Ammon's horn (tissue), 1 donor: ENCODE results near the gene FLII.
A peak's percentile ranks its signal among the peaks of the same experiment; 100 is the strongest.

Experiments used
- DNase-seq: peaks from one replicate; pipeline ENCODE4 v3.0.0-alpha.2; 2016; ENCODE audit warnings: low spot score

The FLII gene

DNA sequence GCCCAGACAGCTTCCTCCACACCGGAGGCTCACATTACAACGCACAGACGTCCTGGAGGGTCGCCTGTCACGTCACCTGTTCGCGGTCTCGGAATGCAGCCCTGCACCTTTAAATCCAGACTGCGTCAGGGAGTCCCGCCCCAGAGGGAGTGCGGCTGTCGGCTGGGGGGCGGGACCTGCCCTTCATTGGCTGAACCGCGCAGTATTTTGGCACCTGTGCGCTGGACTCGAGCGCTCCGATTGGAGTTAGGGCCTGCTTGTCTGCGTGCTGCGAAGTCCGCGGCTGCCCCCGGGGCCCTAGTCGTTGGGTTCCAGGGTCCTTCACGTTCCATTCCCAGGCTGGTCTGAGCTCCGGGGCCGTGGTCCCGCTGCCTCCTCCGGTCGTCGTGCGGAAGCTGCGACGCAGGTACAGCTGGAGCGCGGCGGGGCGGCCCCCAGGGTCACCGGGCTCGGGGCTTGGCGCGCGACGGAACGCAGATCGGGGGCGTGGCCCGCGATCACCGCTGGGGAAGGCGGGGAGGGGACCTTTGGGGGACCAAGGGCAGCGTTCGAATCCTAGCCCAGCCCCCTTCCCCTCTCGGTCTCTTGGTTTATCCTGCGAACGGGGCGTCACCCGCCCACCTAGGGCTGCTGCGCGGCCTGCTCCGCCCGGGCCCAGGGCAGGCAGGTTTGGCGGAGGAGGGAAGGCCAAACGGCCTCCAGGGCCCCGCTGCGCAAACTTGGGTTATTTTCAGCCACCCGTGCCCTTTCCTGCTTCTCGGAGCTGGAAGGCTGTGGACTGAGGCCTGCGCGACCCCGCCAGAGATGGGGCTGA, 2.0 kb upstream of the FLII start, which contains the start of gene MIEF2:
Gene MIEF2, plus strand, starts transcription at position 331 of the 814 bp plus-strand sequence. CDS start 2,059 bp downstream, outside the sequence.
- peak; percentile 98 for DNase-seq

DNA sequence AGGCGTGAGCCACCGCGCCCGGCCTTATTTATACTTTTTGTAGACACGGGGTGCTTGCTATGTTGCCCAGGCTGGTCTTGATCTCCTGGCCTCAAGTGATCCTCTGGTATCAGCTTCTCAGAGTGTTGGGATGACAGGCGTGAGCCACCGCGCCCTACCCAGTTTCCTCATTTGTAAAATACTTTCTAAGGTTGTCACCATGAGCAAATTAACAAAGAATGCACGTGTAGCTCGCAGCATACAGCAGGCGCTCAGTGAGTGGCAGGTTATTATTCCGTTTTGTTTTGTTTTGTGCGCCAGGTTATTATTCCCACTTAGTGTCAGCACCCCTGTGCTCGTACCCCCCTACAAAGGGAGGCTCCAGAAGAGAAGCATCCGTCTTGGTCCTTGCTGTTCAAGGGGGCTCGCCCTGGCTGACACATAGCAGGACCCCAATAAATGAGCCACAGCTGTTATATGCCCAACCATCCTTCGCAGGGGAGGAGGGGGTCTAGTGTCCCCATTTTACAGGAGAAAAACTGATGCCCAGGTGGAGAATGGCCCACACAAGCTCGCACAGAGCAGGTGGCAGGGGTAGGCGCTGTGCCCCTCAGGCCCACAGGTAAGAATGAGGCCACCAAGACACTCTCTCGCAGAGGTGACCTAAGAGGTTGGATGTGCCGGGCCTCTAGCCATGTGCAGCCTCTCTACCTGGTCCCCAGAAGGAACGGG, 1.2 kb upstream of the FLII start:
- no peak for DNase-seq

DNA sequence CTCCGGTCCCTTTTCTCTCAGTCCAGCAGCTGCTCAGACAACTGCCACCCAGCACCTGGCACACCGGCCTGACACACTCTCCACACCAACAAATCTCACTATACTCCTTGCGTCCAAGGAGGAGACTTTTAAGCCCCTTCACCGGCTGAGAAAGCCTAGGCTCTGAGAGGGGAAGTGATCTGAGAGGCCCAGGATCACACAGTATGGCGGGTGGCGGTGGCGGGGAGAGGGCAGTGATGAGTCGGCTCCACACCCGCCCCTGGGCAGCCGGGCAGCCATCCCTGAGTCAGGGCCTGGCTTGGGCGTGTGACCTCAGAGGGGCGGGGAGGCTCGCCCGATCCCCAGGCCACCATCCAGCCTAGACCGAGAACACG, 569 bp downstream of the FLII start:
- peak; percentile 75 for DNase-seq

DNA sequence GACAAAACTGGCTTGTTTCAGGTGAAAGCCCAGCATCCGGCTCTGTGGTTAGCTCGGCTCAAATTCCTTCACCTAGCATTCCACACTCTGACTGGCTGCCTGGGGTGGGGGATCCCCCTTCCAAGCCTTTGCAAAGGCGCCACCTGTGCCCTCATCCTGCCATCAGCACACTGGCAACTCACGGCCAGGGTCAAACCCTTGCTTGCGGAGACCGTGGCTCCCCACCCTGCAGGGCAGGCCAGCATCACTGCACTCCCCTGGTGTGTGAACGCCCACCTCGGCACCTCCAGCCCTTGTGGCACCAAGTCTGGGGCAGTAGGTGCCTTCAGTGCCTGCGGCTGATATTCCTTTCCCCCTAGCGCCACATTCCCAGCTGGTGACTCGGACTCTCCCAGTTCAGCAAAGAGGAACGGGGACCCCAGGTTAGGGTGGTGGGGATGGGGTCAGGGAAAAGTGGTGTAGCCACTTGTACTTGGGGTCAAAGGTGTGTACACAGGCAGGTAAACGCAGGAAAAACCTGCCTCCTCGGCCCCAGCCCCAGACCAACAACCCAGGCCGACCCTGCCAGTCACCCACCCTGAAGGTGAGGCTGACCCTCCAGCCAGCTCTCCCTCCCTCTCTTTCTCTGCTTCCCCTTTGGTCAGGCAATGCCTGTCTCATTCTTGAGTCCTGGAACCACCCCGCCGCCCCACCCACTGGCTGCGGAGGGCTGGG, 1.1 kb downstream of the FLII start:
- DNase-seq, result peak; percentile 47

DNA sequence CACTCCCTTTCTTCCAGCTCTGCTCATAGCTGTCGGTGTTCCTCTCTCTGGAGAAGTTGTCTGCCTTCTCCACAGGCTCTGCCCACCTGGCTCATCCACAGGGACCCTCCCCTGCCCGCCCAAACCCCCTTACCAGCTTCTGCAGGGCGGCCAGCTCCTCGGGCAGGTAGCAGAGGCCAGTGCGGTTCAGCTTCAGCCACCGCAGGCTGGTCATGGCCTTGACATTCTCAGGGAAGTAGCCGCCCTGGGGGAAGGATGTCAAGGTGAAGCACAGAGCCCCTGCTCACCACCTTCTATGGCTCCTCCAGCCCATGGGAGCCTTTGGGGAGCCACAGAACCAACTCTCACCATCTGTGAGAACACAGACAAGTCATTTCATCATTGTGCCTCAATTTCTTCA, 1.8 kb downstream of the FLII start:
- DNase-seq, result no peak

DNA sequence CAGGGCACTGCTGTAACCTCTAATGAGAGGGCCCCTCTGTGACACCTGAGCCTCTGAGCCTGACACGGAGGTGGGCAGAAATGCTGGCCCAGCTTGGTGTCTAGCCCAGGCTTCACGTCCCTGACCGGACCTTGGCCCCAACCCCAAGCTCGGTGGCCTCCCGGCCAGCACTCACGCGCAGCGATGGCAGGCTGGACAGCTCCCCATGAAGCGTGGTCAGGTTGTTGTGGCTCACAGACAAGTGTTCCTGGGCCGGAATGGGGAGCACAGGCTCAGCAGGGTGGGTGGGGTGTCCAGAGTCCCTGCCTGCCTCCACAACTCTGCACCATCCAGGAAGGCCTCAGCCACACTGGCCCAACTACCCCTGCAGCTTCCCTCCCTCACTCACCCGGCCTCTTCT, 2.2 kb downstream of the FLII start:
- DNase-seq, result no peak

DNA sequence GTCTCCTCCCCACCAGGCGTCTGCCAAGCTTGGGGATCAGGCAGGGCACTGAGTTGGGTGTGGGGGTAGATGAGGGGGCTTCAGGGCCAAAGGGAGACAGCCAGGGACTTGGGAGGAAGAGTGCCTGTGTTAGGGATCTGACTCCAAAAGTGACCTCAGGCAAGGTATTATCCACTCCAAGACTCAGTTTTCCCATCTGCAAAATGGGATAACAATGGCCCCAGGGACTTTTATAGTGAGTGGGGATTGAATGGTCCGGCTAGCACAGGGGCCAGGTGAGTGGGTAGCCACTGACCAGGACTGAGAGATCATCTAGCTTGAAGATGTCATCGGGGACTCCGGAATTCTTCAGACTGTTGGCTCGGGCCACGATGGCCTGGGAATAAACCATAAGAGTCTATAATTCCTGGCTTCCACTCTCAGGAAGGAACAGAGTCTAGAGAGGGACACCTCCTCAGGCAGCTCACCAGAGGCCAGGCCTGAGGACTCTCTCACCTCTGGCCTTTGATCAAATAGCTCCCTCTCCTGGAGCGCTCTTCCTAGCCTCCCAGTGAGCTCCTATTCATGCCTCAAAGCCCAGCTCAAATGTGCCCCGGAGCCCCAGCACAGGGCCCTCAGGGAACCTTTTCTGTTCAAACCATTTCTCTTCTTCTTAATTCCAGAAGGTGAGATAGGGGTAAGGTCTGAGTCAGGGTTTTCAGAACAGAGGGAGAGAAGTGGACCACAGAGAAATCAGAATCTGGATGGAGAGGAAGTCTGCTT, 3.5 kb downstream of the FLII start:
- no peak for DNase-seq

DNA sequence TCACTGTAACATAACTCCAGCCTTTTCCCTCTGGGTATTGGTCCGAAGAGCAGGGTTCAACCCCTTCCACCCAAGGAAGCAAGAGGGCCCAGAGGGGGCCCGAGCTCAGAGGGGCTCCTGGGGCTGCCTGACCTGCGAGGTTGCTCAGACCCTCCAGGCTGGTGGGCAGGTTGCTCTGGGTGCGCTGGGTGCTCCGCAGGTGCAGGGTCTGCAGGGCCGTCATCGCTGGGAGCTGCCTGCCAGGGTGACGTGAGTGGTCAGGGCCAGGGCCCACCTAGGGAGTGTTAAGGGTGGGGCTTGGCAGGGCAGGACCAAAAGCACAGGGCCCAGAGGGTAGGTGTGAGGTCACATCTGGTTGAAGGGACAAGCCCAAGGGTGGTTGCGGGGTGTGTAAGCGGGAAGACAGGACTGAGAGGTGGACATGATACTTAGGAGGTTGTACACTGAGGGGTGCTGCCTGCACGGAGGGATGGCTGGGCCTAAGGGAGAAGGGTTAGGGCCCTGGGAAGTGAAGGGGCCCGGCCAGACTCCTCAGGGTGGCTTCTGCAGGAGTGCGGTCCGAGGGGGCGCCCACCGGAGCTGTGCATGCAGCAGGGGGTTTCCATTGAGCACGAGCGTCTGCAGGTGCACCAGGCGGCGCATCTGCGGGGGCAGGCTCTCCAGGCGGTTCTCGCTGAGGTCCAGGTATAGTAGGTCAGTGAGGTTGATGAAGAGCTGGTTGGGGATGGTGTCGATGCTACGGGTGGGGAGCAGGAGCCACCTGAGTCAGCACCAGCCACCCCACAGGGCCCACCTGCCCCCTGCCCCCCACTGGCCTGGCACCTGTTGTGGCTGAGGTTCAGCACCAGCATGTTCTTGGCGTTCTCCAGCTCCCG, 4.4 kb downstream of the FLII start:
- DNase-seq, result no peak

DNA sequence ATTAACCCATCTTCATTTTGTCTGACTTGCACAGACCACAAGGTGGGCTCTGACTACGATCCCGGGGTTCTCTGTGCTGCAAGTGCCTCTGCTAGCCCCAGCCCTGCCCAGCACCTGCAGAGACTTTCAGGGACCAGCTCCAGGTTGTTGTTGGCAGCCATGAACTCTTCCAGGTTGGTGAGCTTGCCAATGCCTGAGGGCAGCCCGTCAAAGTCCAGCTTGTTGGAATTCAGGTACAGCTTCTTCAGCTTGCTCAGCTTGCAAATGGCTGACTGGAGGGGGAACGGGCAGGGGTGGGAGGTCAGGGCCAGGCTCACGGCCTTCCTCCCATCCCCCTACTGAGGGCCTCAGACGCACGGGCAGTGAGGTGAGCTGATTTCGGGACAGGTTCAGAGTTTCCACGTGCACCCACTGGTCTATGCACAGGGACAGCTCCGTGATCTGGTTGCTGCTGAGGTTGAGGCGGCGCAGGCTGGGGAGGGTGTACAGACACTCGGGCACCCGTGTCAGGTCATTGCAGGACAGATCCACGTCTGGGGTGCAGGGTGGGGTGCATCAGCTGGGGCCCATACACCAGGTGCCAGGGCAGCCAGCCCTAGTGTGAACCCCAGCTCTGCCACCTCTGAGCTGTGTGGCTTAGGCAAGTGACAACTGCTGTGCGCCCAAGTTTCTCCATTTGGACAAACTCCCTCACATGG, 5.2 kb downstream of the FLII start:
- no peak for DNase-seq

DNA sequence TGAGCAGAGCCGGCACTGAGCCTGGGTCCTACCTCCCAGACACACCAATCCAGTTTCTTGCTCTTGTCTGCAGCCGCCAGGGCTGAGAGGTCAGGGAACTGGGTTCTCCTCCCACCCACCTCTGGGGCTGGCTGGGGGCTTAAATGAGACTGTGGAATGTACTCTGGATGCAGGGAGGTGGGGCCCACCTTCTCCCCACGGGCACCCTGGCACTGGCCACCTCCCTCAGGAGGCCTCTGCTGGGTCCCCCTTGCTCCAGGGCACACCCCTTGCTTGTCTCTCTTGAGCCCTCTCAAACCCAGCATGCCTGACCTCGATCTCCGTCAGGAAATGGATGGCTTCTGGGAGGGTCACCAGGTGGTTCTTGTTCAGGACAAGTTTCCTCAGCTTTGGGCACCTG, 6.4 kb downstream of the FLII start:
- no peak for DNase-seq

DNA sequence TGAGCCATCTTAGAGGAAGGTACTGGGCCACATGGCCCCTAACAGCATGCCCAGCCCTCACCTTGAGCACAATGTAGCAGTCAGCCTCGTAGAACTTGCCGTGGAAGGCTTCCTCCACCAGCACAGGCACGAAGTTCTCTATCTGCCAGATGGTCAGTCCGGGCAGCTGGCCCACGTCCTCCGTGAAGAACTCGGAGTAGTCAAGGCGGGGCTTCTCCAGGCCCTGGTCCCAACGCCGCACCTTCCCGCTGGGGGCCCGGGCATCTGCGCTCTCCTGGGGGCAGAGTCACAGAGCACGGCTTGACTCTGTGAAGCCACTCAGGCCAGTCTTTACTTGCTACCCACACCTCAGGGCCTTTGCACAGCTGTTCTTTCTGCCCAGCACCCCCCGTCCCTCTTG, 7.3 kb downstream of the FLII start:
- DNase-seq, result no peak

DNA sequence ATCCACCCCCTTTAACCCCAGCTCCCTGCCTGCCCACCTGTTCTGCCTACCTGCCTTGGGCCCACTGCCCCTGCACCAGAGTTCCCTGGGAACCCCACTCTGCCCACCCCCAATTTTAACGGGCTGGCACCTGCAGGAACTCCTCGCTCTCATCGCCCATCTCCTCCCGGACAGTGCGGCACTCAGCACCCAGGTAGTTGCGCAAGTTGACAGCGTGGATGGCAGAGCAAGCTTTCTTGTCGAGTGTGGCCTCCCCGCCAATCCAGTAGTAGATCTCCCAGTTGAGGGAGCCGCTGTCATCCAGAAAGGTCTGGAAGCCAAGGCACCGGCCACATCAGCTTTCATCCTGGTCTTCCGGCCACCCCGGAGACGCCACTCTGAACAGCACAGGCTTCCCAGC, 7.8 kb downstream of the FLII start:
- DNase-seq, result no peak

DNA sequence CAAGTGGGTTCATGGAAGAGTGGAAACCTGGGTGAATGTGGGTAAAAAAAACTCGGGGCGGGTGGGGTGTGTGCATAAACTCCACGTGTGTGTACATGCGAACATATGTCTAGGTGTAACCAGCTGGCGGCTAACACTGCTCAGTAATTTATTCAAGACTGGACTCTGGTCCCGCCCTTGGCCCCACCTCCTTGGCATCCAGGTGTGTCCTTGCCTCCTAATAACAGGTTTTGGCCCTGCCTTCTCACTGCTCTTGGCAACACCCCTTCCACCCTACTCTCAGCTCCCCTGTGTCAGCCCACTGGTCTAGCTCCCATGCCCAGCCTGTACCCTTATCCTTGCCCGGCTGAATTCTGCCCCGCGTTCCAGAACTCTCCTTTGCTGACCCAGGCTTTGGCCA, 8.3 kb downstream of the FLII start:
- no peak for DNase-seq

DNA sequence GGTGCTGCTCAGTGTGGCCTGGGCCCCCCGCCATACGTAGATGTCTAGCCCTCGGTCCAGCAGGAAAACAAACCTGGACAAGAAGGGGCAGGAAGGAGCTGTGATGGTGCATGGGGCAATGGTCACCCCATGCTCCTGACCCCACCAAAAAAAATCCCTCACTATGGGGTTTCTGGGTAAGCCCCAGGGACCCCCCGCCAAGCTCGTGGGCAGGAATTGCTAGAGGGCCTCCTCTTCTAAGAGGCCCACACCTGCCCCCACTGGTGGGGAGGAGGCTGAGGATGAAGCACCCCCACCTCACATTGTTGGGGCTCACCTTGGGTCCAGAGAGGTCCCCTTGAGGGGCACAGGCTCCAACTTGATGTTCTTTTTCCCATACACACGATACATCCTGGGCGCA, 9.7 kb downstream of the FLII start:
- DNase-seq, result no peak

DNA sequence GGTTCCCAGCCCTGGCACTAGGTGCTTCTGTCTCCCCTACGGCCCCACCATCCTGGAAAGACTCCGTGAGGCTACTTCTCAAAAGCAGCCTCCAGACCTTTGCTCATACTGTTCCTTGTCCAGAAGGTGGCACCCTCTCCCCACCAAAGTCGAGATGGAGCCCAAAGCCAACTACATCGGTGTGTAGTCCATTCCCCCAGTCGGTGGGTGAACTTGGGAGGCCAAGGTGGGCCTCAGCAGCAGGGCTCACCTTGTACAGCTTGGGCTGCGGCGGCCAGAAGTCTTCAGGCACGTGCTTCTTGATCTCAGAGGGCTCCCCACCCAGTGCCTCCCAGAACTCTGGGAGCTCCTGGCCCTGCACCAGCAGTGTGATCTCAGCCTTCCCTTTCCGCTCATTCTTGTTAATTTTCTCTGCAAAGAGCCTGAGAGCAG, 10.2 kb downstream of the FLII start:
- peak; percentile 86 for DNase-seq

DNA sequence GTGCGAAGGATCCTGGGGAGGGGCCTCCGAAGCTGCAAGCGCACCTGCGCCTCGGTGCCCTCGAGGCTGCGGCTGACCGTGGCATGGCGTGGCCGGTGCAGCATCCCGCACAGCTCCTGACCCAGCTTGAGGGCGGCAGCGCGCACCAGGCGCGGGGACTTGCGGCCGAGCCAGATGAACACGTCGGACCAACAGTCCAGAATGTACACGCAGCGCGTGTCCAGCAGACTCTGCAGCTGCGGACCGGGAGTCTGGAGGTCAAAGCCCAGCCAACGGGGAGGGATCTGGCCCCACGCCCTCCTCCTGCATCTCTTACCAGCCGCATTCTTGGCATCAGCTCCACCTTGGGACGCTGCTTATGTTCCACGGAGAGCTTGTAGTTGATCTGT, 10.9 kb downstream of the FLII start:
- DNase-seq, result no peak

DNA sequence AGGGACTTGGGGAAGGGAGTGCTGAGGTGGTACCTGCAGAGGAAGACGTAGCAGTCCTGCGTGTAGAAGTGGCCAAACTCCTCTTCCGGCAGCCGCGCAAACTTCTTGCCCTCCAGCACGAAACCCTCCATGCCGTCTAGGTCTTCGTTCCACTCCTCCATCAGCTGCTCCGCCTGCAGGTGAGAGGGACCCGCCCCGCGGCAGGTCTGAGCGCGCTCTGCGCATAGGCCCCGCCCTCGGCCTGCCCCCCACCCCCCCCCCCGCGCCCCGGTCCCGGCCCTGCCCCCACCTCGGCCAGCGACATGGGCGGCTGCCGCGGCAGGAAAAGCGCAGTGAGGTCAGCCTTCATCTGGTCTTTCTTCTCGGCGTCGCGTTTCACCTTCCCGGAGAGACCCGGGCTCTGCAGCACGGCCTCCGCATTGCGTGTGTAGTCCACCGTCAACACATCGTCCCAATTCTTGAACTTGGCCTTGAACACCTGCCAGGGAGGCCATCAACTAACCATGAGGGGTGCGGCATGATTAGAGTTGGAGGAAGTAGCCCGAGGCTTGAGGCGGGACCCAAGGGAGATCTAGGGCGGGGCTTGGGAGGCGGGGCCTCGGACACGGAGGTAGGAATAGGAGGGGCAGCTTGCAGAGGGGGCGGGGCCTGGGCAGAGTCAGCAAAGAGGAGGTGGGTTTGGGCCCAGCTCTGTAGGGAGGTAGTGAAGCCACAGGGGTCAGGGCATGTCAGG, 11.5 kb downstream of the FLII start:
- no peak for DNase-seq

DNA sequence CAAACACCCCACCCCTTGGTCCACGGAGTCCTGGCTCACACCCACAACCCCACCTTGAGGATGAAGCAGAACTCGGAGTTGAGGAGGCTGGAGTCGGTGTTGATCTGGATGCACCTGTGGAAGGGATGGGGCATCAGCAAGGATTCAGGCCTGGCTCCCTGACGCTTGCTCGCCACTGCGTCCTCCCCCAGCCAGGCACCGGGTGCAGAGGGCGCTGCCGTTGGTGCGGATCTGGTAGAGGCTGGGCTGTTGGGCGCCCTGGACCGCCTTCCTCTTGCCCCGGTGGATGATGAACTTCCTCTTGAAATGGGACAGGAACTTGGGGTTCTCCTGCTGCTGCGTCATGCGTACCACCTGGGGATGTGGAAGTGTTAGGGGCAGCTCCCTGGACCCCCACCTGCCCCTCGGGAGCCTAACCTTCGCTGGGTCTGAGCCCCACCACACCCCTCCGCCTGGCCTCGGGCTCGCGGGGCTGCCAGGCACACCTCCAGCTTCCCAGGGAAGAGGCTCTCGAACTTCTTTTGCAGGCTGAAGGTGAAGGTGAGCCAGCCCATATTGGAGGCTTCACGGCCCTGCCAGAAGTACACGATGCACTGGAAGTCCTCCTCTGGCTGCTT, 12.3 kb downstream of the FLII start:
- no peak for DNase-seq

DNA sequence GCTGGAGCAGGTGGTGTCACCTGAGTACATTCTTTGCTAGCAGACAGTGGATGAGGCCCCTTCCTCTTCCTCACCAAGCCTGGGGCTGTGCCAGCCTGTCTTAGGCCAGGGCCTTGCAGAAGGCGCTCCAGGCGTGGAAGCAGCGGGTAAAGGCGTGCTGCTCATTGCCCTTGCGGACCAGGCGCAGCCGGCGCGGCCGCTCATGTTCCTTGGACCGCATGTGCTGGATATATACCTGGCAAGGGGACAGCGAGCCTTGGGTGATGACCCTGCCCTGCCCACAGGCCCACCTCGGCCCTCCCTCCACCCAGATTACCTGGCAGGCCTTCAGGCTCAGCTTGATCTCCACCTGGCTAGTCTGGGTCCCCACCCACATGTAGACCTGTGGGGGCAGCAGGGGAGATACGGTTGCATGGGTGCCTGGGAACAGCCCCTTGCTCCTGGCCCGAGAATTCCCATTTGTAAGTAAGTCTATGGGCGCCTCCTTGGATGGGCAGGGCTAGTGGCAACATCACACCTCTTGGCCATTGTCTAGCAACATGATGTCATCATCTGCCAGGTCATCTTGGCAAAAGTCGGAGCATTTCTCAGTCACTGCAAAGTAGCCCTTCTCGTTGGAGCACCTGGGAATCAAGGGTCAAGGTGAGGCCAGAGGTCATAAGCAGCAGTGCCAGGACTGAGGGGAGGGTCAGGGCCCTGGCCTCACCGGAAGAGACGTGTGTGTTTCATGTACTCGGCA, 13.3 kb downstream of the FLII start:
- DNase-seq, result no peak
